Central memory CD8-positive, alpha-beta T cell (primary cell): ENCODE measurements around the gene LILRA6.
"Not testable (repeated sequence)": the region's sequence is repeated elsewhere in the genome, so short reads cannot be mapped to it uniquely, and the experiment has no call there.

Source experiments
- ATAC-seq: fragments of 150-1000 bp; cut with Tn5 transposase; replicated peaks from 2 replicates; pipeline ENCODE4 v1.10.0; 2022; ENCODE audit warnings: mild to moderate bottlenecking, moderate FRiP score, moderate number of reproducible peaks; ENCODE audit not compliant: poor library complexity, severe bottlenecking; ENCODE audit errors: extremely low read depth
- DNase-seq, 2 donors: peaks; one replicate each; pipeline ENCODE4 v3.0.0; 2021; ENCODE audit warnings: low spot score in 2 of 2
- H3K27ac Mint-ChIP-seq: one replicate; pipeline ENCODE4 v1.8.0; 2022; ENCODE audit warnings: low read depth, mild to moderate bottlenecking, moderate library complexity, mixed read lengths
- H3K27me3 Mint-ChIP-seq: one replicate; pipeline ENCODE4 v1.8.0; 2022; ENCODE audit warnings: mixed read lengths
- H3K36me3 Mint-ChIP-seq: one replicate; pipeline ENCODE4 v1.8.0; 2022; ENCODE audit warnings: mild to moderate bottlenecking, moderate library complexity, mixed read lengths; ENCODE audit not compliant: insufficient read depth
- H3K4me1 Mint-ChIP-seq: one replicate; pipeline ENCODE4 v1.8.0; 2022; ENCODE audit warnings: mixed read lengths
- H3K4me3 Mint-ChIP-seq: one replicate; pipeline ENCODE4 v1.8.0; 2022; ENCODE audit warnings: mild to moderate bottlenecking, moderate library complexity, mixed read lengths
- H3K9me3 Mint-ChIP-seq: one replicate; pipeline ENCODE4 v1.8.0; 2022; ENCODE audit warnings: mixed read lengths

LILRA6 gene

GRCh38 chr19:54240372-54241336 lies 1.9 kb downstream of the LILRA6 start:
- not testable (repeated sequence) for ATAC-seq, H3K4me1 Mint-ChIP-seq, H3K36me3 Mint-ChIP-seq, H3K9me3 Mint-ChIP-seq, H3K27ac Mint-ChIP-seq, DNase-seq, H3K4me3 Mint-ChIP-seq
- H3K27me3 Mint-ChIP-seq = peaks cover 27% of the 10 kb centered on the region

- ATAC-seq, H3K4me3 Mint-ChIP-seq, H3K9me3 Mint-ChIP-seq, H3K27ac Mint-ChIP-seq, H3K4me1 Mint-ChIP-seq, H3K36me3 Mint-ChIP-seq, DNase-seq: not testable (repeated sequence)
- peaks cover 28% of the 10 kb centered on the region for H3K27me3 Mint-ChIP-seq
These were observed 2.9 kb downstream of the LILRA6 start for GRCh38 chr19:54239491-54240371.

GRCh38 chr19:54233941-54234340 lies 8.6 kb downstream of the LILRA6 start:
- Mint-ChIP-seq H3K4me1 (peaks cover 4% of the 10 kb centered on the region), H3K36me3 (no peaks in the 10 kb centered on the region), H3K4me3 (no peak overlapping the region), H3K27ac (no peak overlapping the region), H3K27me3 (peaks cover 40% of the 10 kb centered on the region), H3K9me3 (no peaks in the 10 kb centered on the region)
- DNase-seq (no peak), ATAC-seq (no peak)

- Mint-ChIP-seq H3K9me3 (no peaks in the 10 kb centered on the region), H3K27ac (no peak overlapping the region), H3K4me1 (peaks cover 4% of the 10 kb centered on the region), H3K27me3 (peaks cover 39% of the 10 kb centered on the region), H3K36me3 (no peaks in the 10 kb centered on the region), H3K4me3 (no peak overlapping the region)
- ATAC-seq (peak; percentile 77), DNase-seq (peak; percentile 73 to 92)
These were observed 11.3 kb downstream of the LILRA6 start for GRCh38 chr19:54231077-54231931.

- Mint-ChIP-seq H3K36me3 (no peaks in the 10 kb centered on the region), H3K4me3 (no peak overlapping the region), H3K9me3 (no peaks in the 10 kb centered on the region), H3K27me3 (peaks cover 32% of the 10 kb centered on the region), H3K4me1 (peaks cover 4% of the 10 kb centered on the region), H3K27ac (no peak overlapping the region)
- ATAC-seq (no peak), DNase-seq (no peak)
These were observed 12.6 kb downstream of the LILRA6 start for GRCh38 chr19:54230031-54230430.

- DNase-seq (no peak), ATAC-seq (no peak)
- Mint-ChIP-seq H3K9me3 (no peaks in the 10 kb centered on the region), H3K27me3 (peaks cover 32% of the 10 kb centered on the region), H3K4me3 (no peak overlapping the region), H3K4me1 (peaks cover 4% of the 10 kb centered on the region), H3K36me3 (no peaks in the 10 kb centered on the region), H3K27ac (no peak overlapping the region)
These were observed 13.4 kb downstream of the LILRA6 start for GRCh38 chr19:54229146-54229545.

GRCh38 chr19:54224619-54225018 lies 18.0 kb downstream of the LILRA6 start:
- peaks cover 24% of the 10 kb centered on the region for H3K27me3 Mint-ChIP-seq
- ATAC-seq, H3K4me3 Mint-ChIP-seq: not testable (repeated sequence)

GRCh38 chr19:54223937-54224281 lies 18.7 kb downstream of the LILRA6 start:
- not testable (repeated sequence) for H3K4me1 Mint-ChIP-seq

More at GRCh38 chr19:54224619-54225018, 18.0 kb downstream of the LILRA6 start:
- not testable (repeated sequence) for H3K27ac Mint-ChIP-seq, H3K4me1 Mint-ChIP-seq, H3K9me3 Mint-ChIP-seq, H3K36me3 Mint-ChIP-seq, DNase-seq

GRCh38 chr19:54223277-54223936 lies 19.2 kb downstream of the LILRA6 start:
- Mint-ChIP-seq H3K27ac (peak overlapping the region; percentile 53), H3K27me3 (peaks cover 15% of the 10 kb centered on the region)
- not testable (repeated sequence) for H3K36me3 Mint-ChIP-seq, H3K9me3 Mint-ChIP-seq, DNase-seq, H3K4me3 Mint-ChIP-seq, H3K4me1 Mint-ChIP-seq, ATAC-seq

More at GRCh38 chr19:54223937-54224281, 18.7 kb downstream of the LILRA6 start:
- not testable (repeated sequence) for ATAC-seq, H3K36me3 Mint-ChIP-seq, DNase-seq, H3K9me3 Mint-ChIP-seq, H3K4me3 Mint-ChIP-seq, H3K27ac Mint-ChIP-seq
- peaks cover 17% of the 10 kb centered on the region for H3K27me3 Mint-ChIP-seq

GRCh38 chr19:54222474-54223276 lies 19.9 kb downstream of the LILRA6 start, which contains the start of gene LILRB3:
Gene LILRB3, minus strand, starts transcription at chr19:54223007. Its CDS starts 31 bp downstream, at chr19:54222976.
- H3K9me3 Mint-ChIP-seq, ATAC-seq, H3K4me1 Mint-ChIP-seq, DNase-seq, H3K4me3 Mint-ChIP-seq, H3K36me3 Mint-ChIP-seq: not testable (repeated sequence)
- Mint-ChIP-seq H3K27ac (peak within 1 kb of the TSS; percentile 53), H3K27me3 (peaks cover 15% of the 10 kb centered on the region)

GRCh38 chr19:54221947-54222346 lies 20.6 kb downstream of the LILRA6 start:
- H3K27ac Mint-ChIP-seq, H3K9me3 Mint-ChIP-seq, H3K4me1 Mint-ChIP-seq, DNase-seq, H3K4me3 Mint-ChIP-seq, ATAC-seq, H3K36me3 Mint-ChIP-seq: not testable (repeated sequence)
- peaks cover 15% of the 10 kb centered on the region for H3K27me3 Mint-ChIP-seq
